GM21825 (cell line): ENCODE results near the gene EPB41L1.

Experiments used
- ATAC-seq: cut with Tn5 transposase; IDR thresholded peaks from one replicate; pipeline ENCODE4 v1.9.1; 2021; ENCODE audit warnings: mild to moderate bottlenecking, moderate library complexity; ENCODE audit not compliant: unreplicated experiment

Gene EPB41L1

DNA sequence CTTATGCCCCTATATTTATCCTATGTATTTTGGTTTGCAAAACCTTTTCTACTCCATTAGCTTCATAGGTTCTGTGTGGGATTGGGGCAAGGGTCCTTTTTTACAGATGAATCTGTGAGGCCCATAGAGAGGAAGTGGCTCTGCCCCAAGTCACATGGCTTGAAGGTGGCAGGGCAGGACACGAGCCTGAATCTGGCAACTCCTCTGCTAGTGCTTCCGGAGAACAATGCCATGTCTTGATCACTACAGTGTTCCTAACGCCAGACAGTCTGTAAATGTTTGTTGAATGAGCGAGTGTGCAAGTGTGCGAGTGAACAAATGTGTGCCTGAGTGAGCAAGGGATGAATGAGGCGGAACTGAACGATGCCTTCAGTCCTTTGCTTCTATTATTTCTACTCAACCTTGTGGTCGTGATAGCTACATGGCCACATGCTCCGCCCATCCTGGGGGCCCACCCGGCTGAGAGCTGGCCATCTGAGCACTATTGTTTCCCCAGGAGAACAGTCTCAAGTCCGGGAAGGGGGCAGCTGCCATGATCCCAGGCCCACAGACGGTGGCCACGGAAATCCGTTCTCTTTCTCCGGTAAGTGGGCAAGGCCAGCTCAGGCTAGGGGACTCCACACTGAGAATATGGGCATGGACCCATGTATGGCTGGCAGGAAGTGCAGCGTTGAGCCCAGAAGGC lies 64.0 kb downstream of the EPB41L1 start:
- no peak for ATAC-seq

DNA sequence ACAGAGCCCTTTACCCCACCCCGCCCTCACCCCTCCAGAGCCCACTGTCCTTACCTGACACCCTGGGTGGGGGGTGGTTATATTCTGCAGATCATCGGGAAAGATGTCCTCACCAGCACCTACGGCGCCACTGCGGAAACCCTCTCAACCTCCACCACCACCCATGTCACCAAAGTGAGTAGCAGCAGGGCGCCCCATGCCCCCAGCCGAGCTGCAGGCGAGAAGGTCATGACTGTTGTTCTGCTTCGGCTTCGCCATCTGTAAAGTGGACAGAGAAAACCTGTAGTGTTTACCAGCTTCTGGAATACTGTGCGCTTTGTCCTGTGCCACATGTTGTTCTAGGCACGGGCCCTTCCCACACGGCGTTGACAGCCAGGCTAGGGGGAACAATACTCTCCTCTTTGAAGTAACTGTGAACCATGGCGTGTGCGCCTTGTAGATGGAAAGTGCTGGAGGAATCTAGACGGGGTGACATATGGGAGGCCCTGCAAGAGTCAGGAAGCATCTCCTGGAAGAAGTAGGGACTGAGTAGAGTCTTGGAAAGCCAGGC lies 65.2 kb downstream of the EPB41L1 start:
- ATAC-seq = no peak

DNA sequence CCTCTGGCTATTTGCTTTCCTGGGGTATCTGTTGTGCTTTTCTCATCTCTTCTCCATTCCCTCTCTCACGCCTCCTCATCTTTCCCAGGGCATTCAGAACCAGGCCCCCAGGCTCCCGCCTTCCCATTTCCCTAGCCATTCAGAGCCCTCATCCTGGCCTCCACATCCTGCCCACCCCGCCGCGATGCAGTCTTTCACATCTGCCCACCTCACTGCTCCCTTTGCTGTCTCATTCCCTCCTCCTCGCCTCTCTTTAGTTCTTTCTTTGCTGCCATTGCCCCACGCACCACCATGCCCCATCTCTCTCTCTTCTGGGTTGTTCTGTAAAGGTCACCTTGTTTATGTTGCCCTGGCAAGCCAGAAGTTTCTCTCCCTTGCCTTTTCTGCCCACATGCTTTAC lies 71.1 kb downstream of the EPB41L1 start:
- no peak for ATAC-seq

DNA sequence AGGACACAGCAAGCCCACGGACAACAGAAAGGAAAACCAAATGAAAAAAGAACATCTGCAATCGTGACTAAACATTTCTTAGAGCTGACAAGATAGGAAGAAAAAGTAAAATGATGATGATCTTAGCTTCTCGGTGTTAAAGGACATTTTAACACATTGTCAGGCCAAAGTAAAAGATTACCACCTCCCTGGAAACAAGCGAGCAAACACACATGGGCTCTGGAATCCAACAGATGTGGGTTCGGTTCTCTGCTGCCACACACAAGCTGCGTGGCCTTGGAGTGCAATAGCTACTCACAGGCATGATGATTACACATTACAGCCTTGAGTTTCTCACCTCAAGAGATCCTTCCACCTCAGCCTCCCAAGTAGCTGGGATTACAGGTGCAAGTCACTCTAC lies 74.2 kb downstream of the EPB41L1 start:
- ATAC-seq = no peak

GRCh38 chr20:36230019-36230418 lies 75.5 kb downstream of the EPB41L1 start:
- ATAC-seq = no peak

GRCh38 chr20:36231331-36231730 lies 76.8 kb downstream of the EPB41L1 start:
- ATAC-seq = no peak

- ATAC-seq = no peak
These were observed 80.3 kb downstream of the EPB41L1 start for GRCh38 chr20:36234771-36235320.

- ATAC-seq = peak; percentile 74
These were observed 81.6 kb downstream of the EPB41L1 start, which contains the start of gene AAR2 for GRCh38 chr20:36235892-36236785. Gene AAR2 (plus strand): TSS chr20:36236478. CDS start chr20:36239869, 3,391 bp downstream.

DNA sequence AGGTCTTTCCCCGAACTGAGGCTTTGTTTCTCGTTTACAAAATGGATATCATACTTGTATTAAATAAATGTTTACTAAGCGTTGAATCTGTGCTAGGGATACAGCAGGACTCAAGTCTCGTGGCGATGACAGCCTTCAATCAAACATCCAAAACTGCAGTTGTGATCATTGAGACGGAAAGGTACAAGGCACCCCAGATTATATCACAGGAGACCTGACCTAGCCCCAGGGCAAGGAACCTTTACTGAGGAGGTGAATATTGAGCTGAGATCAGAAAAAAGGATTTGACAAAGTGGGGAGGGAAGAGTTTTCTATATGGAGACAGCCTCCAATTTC lies 82.2 kb downstream of the EPB41L1 start:
- ATAC-seq = peak; percentile 9

- no peak for ATAC-seq
These were observed 82.9 kb downstream of the EPB41L1 start for GRCh38 chr20:36237477-36237876.

- ATAC-seq = no peak
These were observed 83.6 kb downstream of the EPB41L1 start for GRCh38 chr20:36238153-36238552.

DNA sequence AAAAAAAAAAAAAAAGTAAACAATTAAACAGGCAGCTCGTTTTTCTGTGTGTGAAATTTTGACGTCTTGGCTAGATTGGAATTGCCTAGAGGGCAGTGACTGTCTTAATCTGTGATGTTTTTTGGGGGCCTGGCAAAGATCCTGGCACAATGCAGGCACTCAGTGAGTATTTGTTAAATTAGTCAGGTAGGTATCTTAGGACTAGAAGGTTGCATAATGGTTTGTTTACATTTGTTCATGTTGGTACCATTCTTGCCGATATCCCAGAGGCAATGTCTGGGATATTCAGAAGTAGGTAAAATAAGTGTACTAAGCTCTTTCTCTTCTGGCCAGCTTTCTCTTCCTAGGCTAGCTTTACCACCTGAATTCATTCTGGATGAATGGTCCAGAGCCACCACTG lies 84.2 kb downstream of the EPB41L1 start:
- no peak for ATAC-seq

DNA sequence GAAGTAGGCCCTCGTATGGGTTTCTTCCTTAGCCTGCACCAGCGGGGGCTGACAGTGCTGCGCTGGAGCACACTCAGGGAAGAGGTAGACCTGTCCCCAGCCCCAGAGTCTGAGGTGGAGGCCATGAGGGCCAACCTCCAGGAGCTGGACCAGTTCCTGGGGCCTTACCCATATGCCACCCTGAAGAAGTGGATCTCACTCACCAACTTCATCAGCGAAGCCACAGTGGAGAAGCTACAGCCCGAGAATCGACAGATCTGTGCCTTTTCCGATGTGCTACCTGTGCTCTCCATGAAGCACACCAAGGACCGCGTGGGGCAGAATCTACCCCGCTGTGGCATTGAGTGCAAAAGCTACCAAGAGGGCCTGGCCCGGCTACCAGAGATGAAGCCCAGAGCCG lies 85.5 kb downstream of the EPB41L1 start:
- no peak for ATAC-seq

GRCh38 chr20:36241678-36242077 lies 87.1 kb downstream of the EPB41L1 start:
- no peak for ATAC-seq

GRCh38 chr20:36243726-36244125 lies 89.2 kb downstream of the EPB41L1 start:
- ATAC-seq = no peak

GRCh38 chr20:36246401-36246800 lies 91.9 kb downstream of the EPB41L1 start:
- no peak for ATAC-seq

DNA sequence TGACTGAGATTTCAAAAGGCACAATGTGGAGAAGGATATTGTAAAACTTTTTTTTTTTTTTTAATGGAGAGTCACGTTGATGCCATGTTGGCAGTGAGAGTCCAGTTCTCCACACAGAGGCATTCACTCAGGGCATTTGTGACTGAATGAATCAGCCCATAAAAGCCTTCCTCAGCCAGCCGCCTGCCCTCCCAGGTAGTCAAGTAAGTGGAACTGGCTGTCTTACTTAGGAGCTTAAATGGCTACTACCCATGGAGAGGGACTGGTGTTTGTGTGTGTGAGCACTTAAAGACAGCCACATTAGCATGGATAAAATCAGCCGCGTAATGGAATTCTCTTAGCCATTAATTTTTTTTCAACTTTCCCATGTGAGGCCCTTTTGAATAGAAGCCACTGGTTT lies 94.3 kb downstream of the EPB41L1 start:
- ATAC-seq = no peak

DNA sequence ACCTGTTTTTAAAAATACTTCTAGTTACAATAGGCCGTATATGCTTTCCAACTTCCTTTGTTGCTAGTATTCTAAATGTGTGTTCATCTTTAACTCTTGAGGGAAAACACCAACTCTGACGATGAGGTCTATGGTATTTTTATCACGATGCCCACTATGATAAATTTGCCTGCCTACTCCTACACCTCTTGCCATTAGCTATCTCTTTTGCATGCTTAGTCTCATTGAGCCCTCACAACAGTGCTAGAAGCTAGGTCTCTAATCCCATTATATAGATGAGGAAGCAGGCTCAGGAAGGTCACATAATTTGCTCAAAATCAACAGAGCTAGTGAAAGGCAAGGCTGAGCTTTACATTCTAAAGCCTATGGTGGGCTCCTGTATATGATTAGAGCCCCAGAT lies 94.9 kb downstream of the EPB41L1 start:
- ATAC-seq = no peak

DNA sequence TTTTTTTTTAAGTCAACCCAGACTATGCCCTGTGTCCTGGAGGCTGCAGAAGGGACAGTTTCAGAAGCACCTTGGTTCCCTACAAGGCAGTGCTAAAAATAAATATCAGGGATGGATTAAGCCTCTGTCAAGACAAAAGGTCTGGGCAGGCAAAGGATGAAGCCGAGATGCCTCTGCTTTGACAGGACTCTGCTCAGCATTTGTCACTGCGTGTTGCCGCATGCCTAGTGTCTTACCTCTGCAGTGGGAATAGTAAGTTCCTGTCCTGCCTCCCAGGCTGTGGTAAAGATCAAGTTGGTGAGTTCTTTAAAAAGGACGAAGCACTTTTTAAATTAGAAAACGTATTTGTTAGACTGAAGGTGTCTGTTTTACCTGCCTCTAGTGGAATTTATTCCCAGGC lies 96.9 kb downstream of the EPB41L1 start:
- no peak for ATAC-seq

- ATAC-seq = no peak
These were observed 98.0 kb downstream of the EPB41L1 start for GRCh38 chr20:36252511-36252910.

GRCh38 chr20:36253036-36253435 lies 98.5 kb downstream of the EPB41L1 start:
- ATAC-seq = no peak

- ATAC-seq = no peak
These were observed 99.5 kb downstream of the EPB41L1 start for GRCh38 chr20:36254076-36254475.
